H1 (cell line): Measurements from ENCODE around the gene ARHGEF39. TPM values are rescaled to one million over a fixed set of nuclear protein-coding genes. Genes with fewer than 3 reads are reported as not detected.

ENCODE experiments used
- CTCF ChIA-PET: fragments of 300-600 bp; sonication (Branson Sonifier 250); formaldehyde crosslinking; loops from one replicate; lab custom pipeline; 2021; ENCODE audit not compliant: partially characterized antibody; lab: Charles Lee
- POLR2A ChIA-PET: fragments of 300-600 bp; sonication (Branson Sonifier 250); formaldehyde crosslinking; loops from one replicate; lab custom pipeline; 2021; ENCODE audit warnings: inconsistent platforms; ENCODE audit not compliant: partially characterized antibody; lab: Charles Lee
- DNase-seq, 2 experiments: peaks; one replicate each; pipeline versions ENCODE4 v3.0.0 to v3.0.0-alpha.2; 2010 to 2022; ENCODE audit warnings: low spot score in 2 of 2, low read depth in 1 of 2, mixed read lengths in 1 of 2
- FAIRE-seq: peaks from 2 replicates; lab custom pipeline; 2011; peaks lifted over from hg19 to GRCh38; lab: Jason Lieb, UNC
- H2AFZ ChIP-seq: 2 replicates; pipeline ENCODE4 v1.8.1; 2012; ENCODE audit warnings: low read length, inconsistent platforms
- H2AK5ac ChIP-seq: 2 replicates; pipeline ENCODE4 v1.6.1; 2013; ENCODE audit warnings: low read depth, low read length
- H2BK120ac ChIP-seq: replicated peaks from 2 replicates; pipeline ENCODE3; 2013; ENCODE audit warnings: low read depth, low read length, inconsistent platforms
- H2BK12ac ChIP-seq: 2 replicates; pipeline ENCODE4 v1.6.1; 2013; ENCODE audit warnings: low read depth, low read length
- H2BK15ac ChIP-seq: 2 replicates; pipeline ENCODE4 v1.6.1; 2013; ENCODE audit warnings: low read length
- H2BK20ac ChIP-seq: 2 replicates; pipeline ENCODE4 v1.6.1; 2013; ENCODE audit warnings: low read length
- H2BK5ac ChIP-seq: 2 replicates; pipeline ENCODE4 v1.6.1; 2013; ENCODE audit warnings: low read depth, low read length
- H3K14ac ChIP-seq: 2 replicates; pipeline ENCODE4 v1.6.1; 2013; ENCODE audit warnings: inconsistent platforms; ENCODE audit not compliant: insufficient read length
- H3K18ac ChIP-seq: 2 replicates; pipeline ENCODE4 v1.6.1; 2013; ENCODE audit warnings: low read length; ENCODE audit errors: extremely low read depth
- H3K23ac ChIP-seq: 2 replicates; pipeline ENCODE4 v1.6.1; 2013; ENCODE audit warnings: inconsistent platforms; ENCODE audit not compliant: insufficient read length
- H3K23me2 ChIP-seq: 2 replicates; pipeline ENCODE4 v1.6.1; 2013; ENCODE audit warnings: low read depth, low read length
- H3K27ac ChIP-seq: 2 replicates; pipeline ENCODE4 v1.6.1; 2011; ENCODE audit warnings: low read depth, low read length, inconsistent platforms
- H3K27me3 ChIP-seq, 4 experiments: replicated peaks in 1 of 4; 1 replicate in 1 of 4; 2 replicates in 3 of 4; pipeline versions ENCODE4 v1.6.1 to v1.8.1; 2011 to 2013; ENCODE audit warnings: low read length in 3 of 4, mild to moderate bottlenecking in 3 of 4, inconsistent platforms in 2 of 4, mixed read lengths in 2 of 4, moderate library complexity in 1 of 4; ENCODE audit not compliant: control insufficient read depth in 3 of 4, insufficient read depth in 3 of 4; ENCODE audit errors: extremely low read depth in 1 of 4
- H3K36me3 ChIP-seq, 4 experiments: 2 replicates each; pipeline versions ENCODE4 v1.6.1 to v1.8.1; 2011 to 2013; ENCODE audit warnings: mild to moderate bottlenecking in 4 of 4, low read length in 3 of 4, moderate library complexity in 2 of 4, control low read depth in 1 of 4, inconsistent platforms in 1 of 4; ENCODE audit not compliant: insufficient read depth in 4 of 4, control insufficient read depth in 2 of 4
- H3K4ac ChIP-seq: replicated peaks from 2 replicates; pipeline ENCODE3; 2013; ENCODE audit warnings: low read length, low read depth, mixed read lengths, inconsistent platforms; ENCODE audit not compliant: insufficient read length
- H3K4me1 ChIP-seq, 4 experiments: replicated peaks in 1 of 4; 1 replicate in 1 of 4; 2 replicates in 3 of 4; pipeline versions ENCODE4 v1.6.1 to v1.8.1; 2011 to 2013; ENCODE audit warnings: low read length in 3 of 4, inconsistent platforms in 2 of 4, mixed read lengths in 1 of 4; ENCODE audit not compliant: insufficient read depth in 4 of 4, control insufficient read depth in 3 of 4
- H3K4me2 ChIP-seq, 2 experiments: 2 replicates each; pipeline versions ENCODE4 v1.6.1 to v1.8.1; 2011 to 2013; ENCODE audit warnings: low read depth in 2 of 2, low read length in 2 of 2, control low read depth in 1 of 2, inconsistent platforms in 1 of 2, mild to moderate bottlenecking in 1 of 2; ENCODE audit not compliant: insufficient read depth in 1 of 2
- H3K4me3 ChIP-seq, 4 experiments: fragments of 200-600, 300-600 bp in 1 of 4; sonication (generic), shearing (Covaris generic), sonication (Bioruptor Twin) in 1 of 4; 2 replicates each; pipeline versions ENCODE4 v1.5.1 to v1.8.1; 2011 to 2016; ENCODE audit warnings: low read length in 4 of 4, low read depth in 3 of 4, control low read depth in 2 of 4, inconsistent platforms in 2 of 4, mild to moderate bottlenecking in 2 of 4, mixed read lengths in 1 of 4, moderate library complexity in 1 of 4; ENCODE audit not compliant: insufficient read depth in 2 of 4; ENCODE audit errors: extremely low read depth in 1 of 4
- H3K56ac ChIP-seq: replicated peaks from 2 replicates; pipeline ENCODE3; 2013; ENCODE audit warnings: low read depth, mild to moderate bottlenecking, mixed read lengths, low read length, inconsistent platforms; ENCODE audit not compliant: insufficient read length
- H3K79me1 ChIP-seq: 2 replicates; pipeline ENCODE4 v1.6.1; 2013; ENCODE audit warnings: low read depth, low read length, control low read depth
- H3K79me2 ChIP-seq, 2 experiments: 2 replicates each; pipeline versions ENCODE4 v1.6.1 to v1.8.1; 2012 to 2013; ENCODE audit warnings: low read length in 2 of 2, mild to moderate bottlenecking in 2 of 2, inconsistent platforms in 1 of 2; ENCODE audit not compliant: insufficient read depth in 2 of 2, control insufficient read depth in 1 of 2
- H3K9ac ChIP-seq, 4 experiments: replicated peaks in 1 of 4; 1 replicate in 1 of 4; 2 replicates in 3 of 4; pipeline versions ENCODE4 v1.6.1 to v1.8.1; 2011 to 2013; ENCODE audit warnings: low read depth in 3 of 4, low read length in 3 of 4, control low read depth in 2 of 4, mild to moderate bottlenecking in 2 of 4, moderate library complexity in 2 of 4, inconsistent platforms in 1 of 4; ENCODE audit errors: extremely low read depth in 1 of 4
- H3K9me3 ChIP-seq, 2 experiments: 2 replicates each; pipeline versions ENCODE4 v1.6.1 to v1.8.1; 2012 to 2013; ENCODE audit warnings: mild to moderate bottlenecking in 2 of 2, moderate library complexity in 2 of 2, control low read depth in 1 of 2, inconsistent platforms in 1 of 2, low read depth in 1 of 2, low read length in 1 of 2, mixed read lengths in 1 of 2; ENCODE audit not compliant: insufficient read depth in 2 of 2
- H4K20me1 ChIP-seq, 2 experiments: replicated peaks in 1 of 2; 2 replicates each; pipeline versions ENCODE3 to v1.8.1; 2011 to 2013; ENCODE audit warnings: inconsistent platforms in 2 of 2, low read length in 2 of 2, mild to moderate bottlenecking in 1 of 2; ENCODE audit not compliant: insufficient read depth in 2 of 2, control insufficient read depth in 1 of 2
- H4K5ac ChIP-seq: 2 replicates; pipeline ENCODE4 v1.6.1; 2013; ENCODE audit warnings: low read length, low read depth, mixed read lengths, inconsistent platforms; ENCODE audit not compliant: insufficient read length
- H4K8ac ChIP-seq: 2 replicates; pipeline ENCODE4 v1.8.0; 2013; ENCODE audit warnings: mild to moderate bottlenecking, moderate library complexity, low read length, inconsistent platforms; ENCODE audit not compliant: insufficient read depth; ENCODE audit errors: extremely low read depth
- H4K91ac ChIP-seq: replicated peaks from 2 replicates; pipeline ENCODE3; 2013; ENCODE audit warnings: low read length, mixed read lengths, inconsistent platforms; ENCODE audit not compliant: insufficient read length
- BCL11A ChIP-seq, 2 experiments: IDR thresholded peaks; one replicate each; pipeline ENCODE4 v1.6.1; 2011; ENCODE audit warnings: low read depth in 2 of 2, low read length in 2 of 2, mild to moderate bottlenecking in 2 of 2
- SP1 ChIP-seq: IDR thresholded peaks from 2 replicates; pipeline ENCODE4 v1.6.1; 2011; ENCODE audit warnings: low read depth, low read length
- WGBS, 2 experiments: shearing (Covaris generic) in 1 of 2; methylation state at CpG; one replicate each; pipeline versions ENCODE4 v1.1.6 to v1.1.7; 2013 to 2015; ENCODE audit warnings: low lambda C conversion rate in 2 of 2, mixed read lengths in 2 of 2, inconsistent platforms in 1 of 2, low coverage in 1 of 2, missing lambda C conversion rate in 1 of 2; ENCODE audit not compliant: insufficient replicate concordance in 2 of 2, insufficient coverage in 1 of 2, insufficient read length in 1 of 2; ENCODE audit errors: extremely low coverage in 1 of 2, missing lambda C conversion rate in 1 of 2; 5-methylcytosine and 5-hydroxymethylcytosine counted together
- polyA plus RNA-seq, 7 experiments: library from polyadenylated mRNA; depleted of rRNA in 3 of 7; stranded (reverse) in 5 of 7; unstranded in 2 of 7; fragments of >200 nt in 5 of 7; fragments of 200-250 nt in 2 of 7; gene quantifications; 1 replicate in 5 of 7; 2 replicates in 1 of 7; 4 replicates in 1 of 7; pipeline versions ENCODE4 v1.2.1 to v1.2.3, GENCODE V29; 2011 to 2013; ENCODE audit warnings: missing spikeins in 2 of 7, mixed read lengths in 2 of 7
- total RNA-seq: library from RNA; stranded (reverse); fragmentation: NEBNext Ultra II Directional; extraction: Animal tissue kit (Norgen Biotek cat#: 25700); gene quantifications from 2 replicates; pipeline ENCODE4 v1.2.1, GENCODE V29; 2021

Gene ARHGEF39
- total and polyA plus RNA-seq, 2 of the 8 experiments (the other 6 are each of a cell fraction or from before 2014, with no cell fraction given), result 18.6 to 18.7 TPM

- Histone ChIP-seq H3K4ac (no peak overlapping the region), H4K91ac (no peak overlapping the region), H2BK5ac (no peak overlapping the region), H3K36me3 (peaks cover 0 to 11% (median under 1%) of the 10 kb centered on the region in 4 experiments; a peak in 4 of 8 replicates), H2AK5ac (no peak overlapping the region), H2BK20ac (no peak overlapping the region), H2BK120ac (no peak overlapping the region), H3K4me2 (peak overlapping the region in 1 of 2 experiments; percentile 92; a peak in 1 of 4 replicates), H3K56ac (no peak overlapping the region), H2AFZ (no peak overlapping the region), H3K23me2 (peaks cover 10% of the 10 kb centered on the region), H3K14ac (no peak overlapping the region), H3K23ac (no peak overlapping the region), H3K27ac (no peak overlapping the region), H3K4me3 (no peak overlapping the region), H4K5ac (no peak overlapping the region), H3K18ac (no peak overlapping the region), H4K8ac (no peak overlapping the region), H3K9ac (no peak overlapping the region), H3K9me3 (no peaks in the 10 kb centered on the region), H2BK12ac (no peak overlapping the region), H3K79me1 (no peaks in the 10 kb centered on the region), H3K4me1 (peaks cover 0 to 2% (median under 1%) of the 10 kb centered on the region in 4 experiments; a peak in 5 of 7 replicates), H2BK15ac (no peak overlapping the region), H4K20me1 (peaks cover 2 to 4% of the 10 kb centered on the region in 2 experiments), H3K27me3 (peaks cover 0 to 7% (median 0%) of the 10 kb centered on the region in 4 experiments; a peak in 1 of 7 replicates), H3K79me2 (no peaks in the 10 kb centered on the region)
- 90% methylated on average over 17 of the region's 17 CpGs; no CpG with 5 or more reads in 1 of the 2 experiments for WGBS, 2 experiments
- TF ChIP-seq BCL11A (IDR thresholded peaks at IDR 0.05; ENCODE audit: low read depth in 2 of 2, low read length in 2 of 2), result no peak
- no peak for TF ChIP-seq SP1
- DNase-seq (no peak), FAIRE-seq (no peak)
- POLR2A ChIA-PET, result interaction anchor here (0.6 to 7.9 kb wide), 7 partner anchors 9 to 75 kb away, joined by 3 to 84 read pairs (median 4); partner anchors contain the start of genes CREB3, TLN1 and TPM2
- CTCF ChIA-PET, result interaction anchor here (0.8 to 15.9 kb wide), 16 partner anchors 8 to 137 kb away, joined by 3 to 347 read pairs (median 4); partner anchors contain the start of genes ARHGEF39, CREB3, SIT1 and TESK1
These were observed 8.6 kb downstream of the ARHGEF39 start for GRCh38 chr9:35656348-35656747.
